NCI-H2029 treated with DMSO at 0.1 percent for 48 hours (cell line): ENCODE data around the gene ULK2.
"Not testable (repeated sequence)": the region's sequence is repeated elsewhere in the genome, so short reads cannot be mapped to it uniquely, and the experiment has no call there.

Experiments used
- DNase-seq: peaks from one replicate; lab custom pipeline; 2025; lab: John Stamatoyannopoulos, UW

ULK2 gene

GRCh38 chr17:19865021-19865420 is 2.7 kb downstream of the ULK2 start:
- no peak for DNase-seq

DNA sequence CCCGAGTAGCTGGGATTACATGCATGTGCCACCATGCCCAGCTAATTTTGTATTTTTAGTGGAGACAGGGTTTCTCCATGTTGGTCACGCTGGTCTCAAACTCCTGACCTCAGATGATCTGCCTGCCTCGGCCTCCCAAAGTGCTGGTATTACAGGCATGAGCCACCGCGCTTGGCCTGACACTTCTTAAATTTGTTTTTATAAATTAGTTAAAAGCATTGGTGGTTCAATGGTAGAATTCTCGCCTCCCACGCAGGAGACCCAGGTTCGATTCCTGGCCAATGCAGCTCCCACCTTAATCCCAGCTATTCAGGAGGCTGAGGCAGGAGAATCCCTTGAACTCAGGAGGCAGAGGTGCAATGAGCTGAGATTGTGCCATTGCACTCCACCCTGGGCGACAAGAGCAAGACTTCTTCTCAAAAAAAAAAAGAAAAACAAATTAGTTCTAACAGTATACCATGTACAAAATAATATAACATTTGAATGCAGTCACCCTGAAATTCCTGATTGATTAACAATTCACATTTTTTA is 7.0 kb downstream of the ULK2 start:
- not testable (repeated sequence) for DNase-seq

- DNase-seq: no peak
Observed at GRCh38 chr17:19857640-19858039, 10.1 kb downstream of the ULK2 start.

GRCh38 chr17:19833914-19834313 is 33.8 kb downstream of the ULK2 start:
- DNase-seq: no peak

GRCh38 chr17:19830061-19830460 is 37.7 kb downstream of the ULK2 start:
- no peak for DNase-seq

- no peak for DNase-seq
Observed at GRCh38 chr17:19812407-19812806, 55.3 kb downstream of the ULK2 start.

DNA sequence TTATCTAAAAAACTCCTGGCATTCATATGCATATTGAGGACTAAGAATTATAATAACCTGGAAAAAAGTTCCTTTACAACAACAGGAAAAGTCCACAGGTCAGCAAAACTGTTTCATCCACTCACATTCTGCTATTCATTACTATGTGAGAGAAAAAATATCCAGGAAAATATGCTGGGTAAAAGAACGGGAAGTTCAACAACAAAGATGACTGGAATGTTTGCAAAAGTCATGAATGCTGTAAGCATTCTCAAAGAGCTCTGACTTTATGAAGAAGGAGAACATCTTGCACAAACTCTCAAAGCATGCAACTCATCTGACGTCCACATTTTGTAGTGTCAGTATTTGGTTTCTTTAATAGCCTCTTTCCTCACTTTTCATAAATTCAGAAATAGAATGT is 62.7 kb downstream of the ULK2 start:
- no peak for DNase-seq

GRCh38 chr17:19800571-19800970 is 67.2 kb downstream of the ULK2 start:
- no peak for DNase-seq

DNA sequence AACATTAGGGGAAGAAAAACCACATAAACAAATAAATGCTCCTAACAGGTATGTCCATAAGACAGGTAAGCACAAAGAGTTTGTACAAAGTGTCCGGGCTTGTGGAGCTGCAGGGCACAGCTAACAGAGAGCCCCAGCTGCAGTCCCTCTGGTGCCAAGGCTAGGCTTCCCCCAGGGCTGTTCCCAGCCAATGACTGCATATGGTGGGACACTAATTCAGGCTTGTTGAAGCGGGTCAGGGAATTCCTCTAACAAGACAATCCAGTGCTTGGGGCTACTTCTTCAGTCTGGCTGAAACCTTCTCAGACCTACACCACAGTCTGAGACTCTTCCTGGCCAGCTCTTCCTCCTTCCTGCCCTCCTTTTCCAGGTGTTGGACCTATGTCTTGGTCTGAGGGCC is 67.9 kb downstream of the ULK2 start:
- no peak for DNase-seq

DNA sequence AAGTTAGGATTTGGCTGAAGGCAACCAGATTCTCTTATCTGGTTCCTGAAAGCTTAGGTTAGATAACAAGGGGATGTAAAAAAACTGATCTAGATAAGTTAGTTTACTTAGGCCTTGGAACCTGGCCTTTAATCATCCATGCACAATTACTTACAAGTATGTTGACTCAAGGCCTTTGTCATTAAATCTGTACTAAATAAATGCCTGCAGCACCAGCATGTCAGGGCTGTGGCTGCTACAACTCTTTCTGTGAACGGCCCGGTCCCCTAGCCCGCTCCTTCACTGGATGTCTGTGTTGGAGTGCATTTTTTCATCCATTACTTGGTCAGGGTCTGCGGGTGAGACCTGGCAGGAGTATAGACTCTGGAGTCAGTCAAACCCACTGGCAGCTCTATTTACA is 71.3 kb downstream of the ULK2 start:
- no peak for DNase-seq

- no peak for DNase-seq
Observed at GRCh38 chr17:19791918-19792550, 75.7 kb downstream of the ULK2 start.

DNA sequence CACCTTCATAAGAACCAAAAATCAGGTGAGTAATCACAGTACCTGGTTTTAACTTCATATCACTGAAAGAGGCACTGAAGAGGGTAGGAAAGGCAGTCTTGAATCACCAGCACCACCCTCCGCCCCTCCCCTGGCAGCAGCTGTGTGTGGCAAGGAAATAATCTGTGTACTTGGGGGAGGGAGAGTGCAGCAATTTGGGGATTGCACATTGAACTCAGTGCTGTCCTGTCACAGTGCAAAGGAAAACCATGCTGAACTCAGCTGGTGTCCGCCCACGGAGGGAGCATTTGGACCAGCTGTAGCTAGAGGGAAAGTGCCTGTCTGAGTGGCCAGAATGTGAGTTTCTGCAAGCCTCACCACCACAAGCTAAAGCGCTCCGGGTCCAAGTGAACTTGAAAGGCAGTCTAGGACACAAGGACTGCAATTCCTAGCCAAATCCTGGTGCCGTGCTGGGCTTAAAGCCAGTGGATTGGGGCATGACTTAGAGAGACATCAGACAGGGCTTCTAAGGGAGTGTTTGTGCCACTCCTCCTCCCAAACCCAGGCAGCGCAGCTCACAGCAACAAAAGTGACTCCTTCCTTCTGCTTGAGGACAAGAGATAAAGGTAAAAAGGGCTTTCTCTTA is 79.9 kb downstream of the ULK2 start:
- no peak for DNase-seq

- no peak for DNase-seq
Observed at GRCh38 chr17:19785854-19786253, 81.9 kb downstream of the ULK2 start.

DNA sequence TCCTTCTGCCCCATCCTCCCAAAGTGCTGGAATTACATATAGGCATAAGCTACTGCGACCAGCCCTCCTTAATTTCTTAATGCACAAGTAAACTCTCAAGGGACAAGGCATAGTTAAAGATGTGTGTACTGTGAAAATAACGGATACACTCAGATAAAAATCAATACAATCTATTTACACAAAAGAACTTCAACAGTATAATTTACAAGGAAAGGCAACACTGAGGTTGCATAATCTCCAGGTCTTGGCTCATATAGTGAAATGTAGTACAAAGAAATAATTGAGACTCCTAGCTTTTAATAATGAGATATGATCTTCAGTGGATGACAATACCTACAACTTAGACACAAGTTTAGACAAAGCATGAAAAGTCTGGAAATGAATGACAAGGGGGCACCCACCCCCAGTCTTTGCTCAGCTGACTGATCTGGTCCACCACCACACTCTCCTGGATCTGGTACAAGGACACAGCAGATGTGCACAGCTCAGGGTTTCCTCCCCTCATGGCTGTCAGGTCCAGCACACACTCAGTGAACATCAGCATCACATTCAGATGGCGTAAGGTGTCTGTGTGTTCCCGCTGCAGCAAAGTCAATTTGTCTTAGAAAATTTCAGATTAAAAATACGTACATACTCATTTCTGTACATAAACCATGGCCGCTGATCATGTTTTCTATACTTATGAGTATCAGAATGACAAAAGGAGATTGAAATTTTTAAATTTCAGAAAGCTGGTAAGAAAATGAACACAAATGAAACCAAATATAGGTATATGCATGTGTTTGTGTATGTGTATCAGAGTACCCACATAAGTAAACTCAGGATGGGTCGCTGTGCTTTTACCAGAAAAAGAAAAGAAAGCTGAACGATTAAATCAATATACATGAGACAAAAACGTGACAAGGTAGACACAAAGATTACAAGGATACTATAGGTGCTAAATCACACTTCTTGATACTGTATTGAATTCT is 86.0 kb downstream of the ULK2 start:
- DNase-seq: no peak

DNA sequence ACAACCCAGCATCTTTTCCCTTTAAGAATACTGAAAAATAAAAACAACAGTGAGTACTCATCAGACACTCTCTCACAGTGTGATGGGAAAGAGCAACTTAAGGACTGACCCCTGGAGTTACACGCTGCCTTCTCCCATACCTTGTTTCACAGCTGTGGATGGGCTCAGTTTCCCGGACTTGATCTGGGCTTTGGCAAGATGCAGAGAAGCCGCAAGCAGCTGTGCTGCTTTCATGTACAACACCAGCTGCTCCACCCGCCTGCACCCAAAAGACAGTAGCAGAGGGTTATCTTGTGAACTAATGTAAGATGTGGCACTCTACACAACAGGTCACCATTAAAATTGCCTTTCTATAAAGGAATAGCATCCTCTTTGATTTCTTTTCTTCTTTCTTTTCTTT is 86.9 kb downstream of the ULK2 start:
- DNase-seq: no peak

DNA sequence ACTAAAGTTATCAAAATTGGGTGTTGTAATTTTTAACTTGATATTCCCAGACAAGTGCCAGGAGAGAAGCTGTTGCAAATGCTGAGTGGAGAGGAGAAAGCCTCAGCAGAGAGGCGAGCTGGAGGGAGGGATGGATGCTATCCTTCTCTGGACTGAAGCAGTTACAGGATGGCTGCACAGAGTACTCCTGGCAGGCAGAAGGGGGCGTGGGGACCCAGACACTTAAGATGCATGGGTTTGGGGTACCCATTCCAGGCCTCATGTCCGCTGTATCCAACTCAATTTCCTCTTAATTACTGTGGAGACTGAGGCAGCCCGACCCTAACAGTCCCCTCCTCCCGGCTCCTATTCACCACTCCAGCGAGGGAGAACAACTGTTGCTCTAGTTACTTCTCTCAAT is 94.2 kb downstream of the ULK2 start:
- DNase-seq: no peak

- DNase-seq: no peak
Observed at GRCh38 chr17:19771971-19772630, 95.6 kb downstream of the ULK2 start.

DNA sequence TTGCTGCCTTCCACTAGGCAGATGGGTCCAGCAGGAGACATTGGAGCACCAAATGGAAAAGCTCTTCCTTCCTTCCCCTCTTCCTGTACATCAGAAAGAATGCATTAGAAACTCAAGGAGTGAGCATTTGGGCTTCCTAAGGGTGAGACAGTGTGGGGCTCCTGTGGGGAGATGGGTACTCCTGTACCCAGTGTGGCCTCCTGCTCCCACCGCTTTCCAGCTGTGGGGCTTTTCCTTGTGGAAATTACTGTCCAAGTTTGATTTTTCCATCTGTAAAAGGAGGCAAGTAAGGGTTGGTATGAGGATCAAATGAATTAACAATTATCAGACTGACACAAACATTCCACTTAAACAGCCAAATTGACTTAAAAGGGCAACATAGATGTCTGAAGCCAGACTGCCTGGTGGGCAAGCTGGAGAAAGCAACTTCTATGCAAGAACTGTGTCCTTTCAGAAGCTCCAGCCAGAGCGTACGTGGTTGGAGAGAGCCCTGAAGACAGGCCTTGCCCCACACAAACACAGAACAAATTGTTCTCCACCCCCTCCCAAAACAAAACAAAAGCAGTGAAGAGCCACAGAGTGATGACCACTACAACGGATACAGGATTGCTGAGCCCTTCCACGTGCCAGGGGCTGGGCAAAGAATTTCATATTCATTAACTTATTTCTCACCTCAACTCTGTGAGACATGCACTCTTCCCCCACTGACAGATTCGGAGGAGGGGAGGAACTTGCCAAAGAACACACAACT is 96.6 kb downstream of the ULK2 start:
- DNase-seq: no peak

- DNase-seq: no peak
Observed at GRCh38 chr17:19769946-19770652, 97.6 kb downstream of the ULK2 start.

DNA sequence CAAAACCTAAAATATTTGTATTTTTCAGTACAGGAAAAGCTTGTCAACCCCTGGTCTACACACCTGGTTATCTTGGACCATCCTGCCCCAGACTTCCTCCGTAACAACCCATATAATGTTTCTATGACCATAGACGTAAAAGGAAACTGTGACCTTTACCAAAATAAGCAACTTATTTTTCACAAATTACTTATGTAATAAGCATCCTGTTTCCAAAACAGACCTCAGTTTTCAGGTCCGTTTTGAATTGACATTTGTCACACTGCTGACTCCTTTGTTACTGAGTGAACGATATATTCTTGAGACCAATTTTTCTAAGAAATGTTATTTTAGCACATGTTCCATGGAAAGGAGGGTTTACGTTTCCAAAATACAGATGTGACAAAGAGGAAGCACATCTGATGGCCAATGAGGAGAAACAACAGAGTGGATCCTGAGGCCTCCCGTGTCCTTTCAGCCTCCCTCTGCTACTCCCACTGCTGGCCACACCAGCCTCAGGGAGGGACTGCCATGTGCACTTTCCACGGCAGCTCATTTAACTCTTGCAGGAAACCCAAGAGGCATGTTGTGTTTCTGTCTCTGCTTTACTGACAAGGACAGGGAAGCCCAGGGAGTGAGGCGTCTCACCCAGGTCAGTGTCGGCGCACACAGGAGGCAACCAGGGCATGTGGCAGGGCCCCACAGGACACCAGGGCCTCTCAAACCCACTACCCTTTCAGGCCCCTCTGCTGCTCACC is 99.5 kb downstream of the ULK2 start:
- no peak for DNase-seq
